ENCODE results near the gene ZNF681. TPM values are rescaled to one million over a fixed set of nuclear protein-coding genes. Genes with fewer than 3 reads are reported as not detected.
"Not testable (repeated sequence)": the region's sequence is repeated elsewhere in the genome, so short reads cannot be mapped to it uniquely, and the experiment has no call there.

Gene ZNF681
- total RNA-seq, 1 donor from 2014 or later, result 1.8 TPM

DNA sequence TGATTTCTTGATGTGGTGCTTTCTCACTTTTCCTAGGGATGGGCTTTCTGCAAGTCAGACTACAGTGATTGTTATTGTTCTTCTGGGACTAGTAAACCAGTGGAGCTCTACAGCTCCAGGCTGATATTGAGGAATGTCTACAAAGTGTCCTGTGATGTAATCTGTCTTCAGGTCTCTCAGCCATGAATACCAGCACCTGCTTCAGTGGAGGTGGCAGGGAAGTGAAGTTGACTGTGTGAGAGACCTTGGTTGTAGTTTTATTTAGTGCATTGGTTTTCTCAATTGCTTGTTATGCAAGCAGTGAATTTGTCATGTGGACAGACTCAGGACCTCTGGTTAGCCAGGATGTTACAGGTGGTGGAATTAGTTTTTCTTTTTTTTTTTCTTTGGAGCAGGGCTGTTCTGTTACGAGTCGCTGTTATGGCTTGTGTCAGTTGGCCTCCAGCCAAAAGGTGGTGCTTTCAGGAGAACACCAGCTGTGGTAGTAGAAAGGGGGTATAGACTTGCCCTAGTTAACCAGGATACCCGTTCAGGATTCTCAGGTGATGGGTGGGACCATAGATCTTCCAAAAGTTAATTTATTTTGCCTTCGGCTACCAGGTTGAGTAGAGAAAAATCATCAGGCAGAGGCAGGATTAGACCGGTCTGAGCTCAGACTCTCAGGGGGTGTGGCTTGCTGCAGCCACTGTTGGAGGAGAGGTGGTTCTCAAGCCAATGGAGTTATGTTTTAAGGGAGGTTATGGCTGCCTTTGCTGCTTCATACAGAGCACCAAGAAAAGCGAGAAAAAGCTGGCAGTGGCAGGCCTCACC is 59.8 kb downstream of the ZNF681 start:
- intact Hi-C loops (cut with micrococcal nuclease), result no loop called here

DNA sequence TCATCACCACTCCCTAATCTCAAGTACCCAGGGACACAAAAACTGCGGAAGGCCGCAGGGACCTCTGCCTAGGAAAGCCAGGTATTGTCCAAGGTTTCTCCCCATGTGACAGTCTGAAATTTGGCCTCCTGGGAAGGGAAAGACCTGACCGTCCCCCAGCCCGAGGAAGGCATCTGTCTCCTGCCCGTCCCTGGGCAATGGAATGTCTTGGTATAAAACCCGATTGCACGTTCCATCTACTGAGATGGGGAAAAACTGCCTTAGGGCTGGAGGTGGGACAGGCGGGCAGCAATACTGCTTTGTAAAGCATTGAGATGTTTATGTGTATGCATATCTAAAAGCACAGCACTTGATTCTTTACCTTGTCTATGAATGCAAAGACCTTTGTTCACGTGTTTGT is 65.8 kb downstream of the ZNF681 start:
- intact Hi-C loops (cut with micrococcal nuclease), result not testable (repeated sequence)

Other genes with a start within 250 kb of the ZNF681 start
- gene ZNF675, start 71.7 kb downstream of the ZNF681 start, total RNA-seq, result 18.9 and 21.0 TPM in 2 replicates
- 8.9 and 10.1 TPM in 2 replicates for gene ZNF726, start 156.0 kb upstream of the ZNF681 start, total RNA-seq